Measurements from ENCODE around the gene PNMA6F. TPM values are rescaled to one million over a fixed set of nuclear protein-coding genes. Genes with fewer than 3 reads are reported as not detected.
A peak's percentile ranks its signal among the peaks of the same experiment; 100 is the strongest.

The PNMA6F gene
- total RNA-seq, 1 donor from 2014 or later, result not detected

- peaks cover 4% of the 10 kb centered on the region for H3K27me3 Mint-ChIP-seq (ENCODE audit: low read depth, unreplicated experiment)
Measured at GRCh38 chrX:153365670-153366069, 44.1 kb upstream of the PNMA6F start.

GRCh38 chrX:153361781-153362397 lies 40.3 kb upstream of the PNMA6F start:
- H3K9me3 Mint-ChIP-seq (ENCODE audit: unreplicated experiment), result peaks cover 3% of the 10 kb centered on the region
- H4K20me1 ChIP-seq (ENCODE audit: insufficient read depth, low read length), result no peaks in the 10 kb centered on the region
- H3K36me3 Mint-ChIP-seq (ENCODE audit: low read depth, unreplicated experiment), result peaks cover 2% of the 10 kb centered on the region
- no peaks in the 10 kb centered on the region for H3K27me3 ChIP-seq (ENCODE audit: insufficient read depth, low read length)
- no peaks in the 10 kb centered on the region for H3K36me3 ChIP-seq (ENCODE audit: insufficient read depth, low read length)
- H3K9ac ChIP-seq (ENCODE audit: low read length), result no peak overlapping the region
- no peak overlapping the region for H3K4me3 ChIP-seq (ENCODE audit: insufficient read depth, low read depth, low read length)
- TF ChIP-seq EZH2 (IDR thresholded peaks at IDR 0.05; ENCODE audit: insufficient read depth, low read length) (no peak), CTCF (IDR thresholded peaks at IDR 0.05; ENCODE audit: insufficient read depth, low read depth, low read length) (no peak)
- H3K27me3 Mint-ChIP-seq (ENCODE audit: low read depth, unreplicated experiment), result peaks cover 4% of the 10 kb centered on the region
- no peaks in the 10 kb centered on the region for H3K4me1 Mint-ChIP-seq (ENCODE audit: low read depth, unreplicated experiment)
- FAIRE-seq (peak; percentile 90), DNase-seq (ENCODE audit: low read depth) (peak; percentile 22)
- H3K79me2 ChIP-seq (ENCODE audit: insufficient read depth, low read length), result no peaks in the 10 kb centered on the region
- H3K4me1 ChIP-seq (ENCODE audit: insufficient read depth, low read length), result no peaks in the 10 kb centered on the region
- no peak overlapping the region for H3K4me2 ChIP-seq (ENCODE audit: low read length)
- no peak overlapping the region for H3K27ac ChIP-seq (ENCODE audit: low read depth, low read length)
- no peak overlapping the region for H3K27ac Mint-ChIP-seq (ENCODE audit: unreplicated experiment)
- H3K9me3 ChIP-seq (ENCODE audit: insufficient read depth, low read depth, low read length), result no peaks in the 10 kb centered on the region
- H2AFZ ChIP-seq (ENCODE audit: low read depth, low read length), result no peak overlapping the region
- no peak overlapping the region for H3K4me3 Mint-ChIP-seq (ENCODE audit: unreplicated experiment)

More at GRCh38 chrX:153365670-153366069, 44.1 kb upstream of the PNMA6F start:
- Mint-ChIP-seq H3K9me3 (ENCODE audit: unreplicated experiment) (no peaks in the 10 kb centered on the region), H3K4me1 (ENCODE audit: low read depth, unreplicated experiment) (peaks cover 2% of the 10 kb centered on the region), H3K27ac (ENCODE audit: unreplicated experiment) (no peak overlapping the region), H3K36me3 (ENCODE audit: low read depth, unreplicated experiment) (no peaks in the 10 kb centered on the region), H3K4me3 (ENCODE audit: unreplicated experiment) (no peak overlapping the region)
- FAIRE-seq, result no peak
- Histone ChIP-seq H3K36me3 (ENCODE audit: insufficient read depth, low read length) (no peaks in the 10 kb centered on the region), H3K27ac (ENCODE audit: low read depth, low read length) (no peak overlapping the region), H3K9ac (ENCODE audit: low read length) (no peak overlapping the region), H3K27me3 (ENCODE audit: insufficient read depth, low read length) (no peaks in the 10 kb centered on the region), H3K9me3 (ENCODE audit: insufficient read depth, low read depth, low read length) (no peaks in the 10 kb centered on the region), H3K4me2 (ENCODE audit: low read length) (no peak overlapping the region), H4K20me1 (ENCODE audit: insufficient read depth, low read length) (no peaks in the 10 kb centered on the region), H3K79me2 (ENCODE audit: insufficient read depth, low read length) (no peaks in the 10 kb centered on the region), H3K4me1 (ENCODE audit: insufficient read depth, low read length) (no peaks in the 10 kb centered on the region), H3K4me3 (ENCODE audit: insufficient read depth, low read depth, low read length) (no peak overlapping the region), H2AFZ (ENCODE audit: low read depth, low read length) (no peak overlapping the region)
- DNase-seq (ENCODE audit: low read depth), result no peak
- TF ChIP-seq EZH2 (IDR thresholded peaks at IDR 0.05; ENCODE audit: insufficient read depth, low read length), result no peak
- no peak for TF ChIP-seq CTCF (IDR thresholded peaks at IDR 0.05; ENCODE audit: insufficient read depth, low read depth, low read length)

- FAIRE-seq, result peak; percentile 23
- Histone ChIP-seq H4K20me1 (ENCODE audit: insufficient read depth, low read length) (no peaks in the 10 kb centered on the region), H3K4me1 (ENCODE audit: insufficient read depth, low read length) (no peaks in the 10 kb centered on the region), H3K4me2 (ENCODE audit: low read length) (no peak overlapping the region), H3K9me3 (ENCODE audit: insufficient read depth, low read depth, low read length) (no peaks in the 10 kb centered on the region), H2AFZ (ENCODE audit: low read depth, low read length) (no peak overlapping the region), H3K27me3 (ENCODE audit: insufficient read depth, low read length) (no peaks in the 10 kb centered on the region), H3K9ac (ENCODE audit: low read length) (no peak overlapping the region), H3K79me2 (ENCODE audit: insufficient read depth, low read length) (no peaks in the 10 kb centered on the region), H3K27ac (ENCODE audit: low read depth, low read length) (no peak overlapping the region), H3K4me3 (ENCODE audit: insufficient read depth, low read depth, low read length) (no peak overlapping the region), H3K36me3 (ENCODE audit: insufficient read depth, low read length) (no peaks in the 10 kb centered on the region)
- Mint-ChIP-seq H3K4me1 (ENCODE audit: low read depth, unreplicated experiment) (no peaks in the 10 kb centered on the region), H3K36me3 (ENCODE audit: low read depth, unreplicated experiment) (peaks cover 2% of the 10 kb centered on the region), H3K27ac (ENCODE audit: unreplicated experiment) (no peak overlapping the region), H3K9me3 (ENCODE audit: unreplicated experiment) (peaks cover 3% of the 10 kb centered on the region), H3K4me3 (ENCODE audit: unreplicated experiment) (no peak overlapping the region), H3K27me3 (ENCODE audit: low read depth, unreplicated experiment) (peaks cover 2% of the 10 kb centered on the region)
- no peak for DNase-seq (ENCODE audit: low read depth)
- TF ChIP-seq CTCF (IDR thresholded peaks at IDR 0.05; ENCODE audit: insufficient read depth, low read depth, low read length), result no peak
Measured at GRCh38 chrX:153357877-153358276, 36.3 kb upstream of the PNMA6F start.

Measured in astrocyte (in vitro differentiated cells and primary cell).